Activated T-helper 9 cell treated with anti-CD3 and anti-CD28 coated beads, Interleukin-2, amount 50 U/mL, for 16 hours (primary cell): Measurements from ENCODE around the gene TLDC2.
"Not testable (repeated sequence)": the region's sequence is repeated elsewhere in the genome, so short reads cannot be mapped to it uniquely, and the experiment has no call there.

Source experiments
- DNase-seq: peaks from one replicate; pipeline ENCODE4 v3.0.0-alpha.2; 2020; ENCODE audit warnings: low read depth

Gene TLDC2

GRCh38 chr20:36871640-36872570, 4.0 kb upstream of the TLDC2 start:
- DNase-seq = no peak

DNA sequence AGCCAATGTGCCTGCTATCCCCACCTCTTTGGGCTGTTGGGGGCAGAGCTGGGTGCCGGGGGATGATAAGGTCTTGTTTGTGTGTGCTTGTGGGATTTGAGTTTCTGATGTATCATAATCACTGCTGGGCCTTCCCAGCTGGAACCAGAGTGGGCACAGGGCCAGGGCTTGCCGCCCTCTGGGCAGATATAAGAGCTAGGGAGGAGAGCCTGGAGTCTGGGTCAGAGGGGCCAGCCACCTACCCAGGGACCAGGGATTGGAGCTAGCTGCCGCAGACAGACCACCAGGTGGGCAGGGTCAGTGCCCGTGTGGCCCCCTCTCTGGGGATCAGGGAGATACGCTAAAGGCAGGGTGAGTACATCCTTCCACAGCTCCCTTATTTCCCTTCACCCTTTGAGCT, 3.1 kb upstream of the TLDC2 start:
- DNase-seq = no peak

- no peak for DNase-seq
Measured at GRCh38 chr20:36873498-36874189, 2.3 kb upstream of the TLDC2 start.

GRCh38 chr20:36875093-36875492, 845 bp upstream of the TLDC2 start:
- not testable (repeated sequence) for DNase-seq

DNA sequence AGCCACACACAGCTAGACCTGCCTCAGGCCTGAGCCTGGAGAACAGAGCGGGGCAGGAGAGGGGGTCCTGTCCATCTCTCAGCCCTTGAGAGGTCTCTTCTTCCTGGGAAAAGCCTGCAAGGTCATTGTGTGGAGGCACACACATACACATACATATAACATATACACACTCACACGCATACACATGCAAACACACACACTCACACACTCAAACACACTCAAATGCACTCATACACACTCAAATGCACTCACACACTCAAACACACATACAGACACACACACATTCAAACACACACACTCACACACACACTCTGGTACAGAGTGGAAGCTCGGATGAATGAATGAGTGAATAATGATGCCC, 515 bp downstream of the TLDC2 start:
- no peak for DNase-seq

DNA sequence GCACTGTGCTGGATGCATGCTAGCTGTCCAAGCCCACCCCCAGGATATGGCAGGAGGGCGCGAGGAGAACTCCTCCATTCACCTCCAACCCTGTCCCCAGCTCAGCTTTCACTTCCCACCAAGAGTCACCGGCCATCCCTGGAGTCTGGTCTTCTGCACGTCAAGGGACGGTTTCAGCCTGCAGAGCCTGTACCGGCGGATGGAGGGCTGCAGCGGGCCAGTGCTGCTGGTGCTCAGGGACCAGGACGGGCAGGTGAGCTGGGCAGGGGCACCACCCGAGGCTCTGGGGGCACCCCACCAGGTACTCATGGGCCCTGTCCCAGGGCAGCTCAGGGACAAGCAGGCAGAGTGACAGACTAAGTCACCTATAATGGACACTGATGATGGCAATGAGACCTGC, 3.0 kb downstream of the TLDC2 start:
- no peak for DNase-seq

DNA sequence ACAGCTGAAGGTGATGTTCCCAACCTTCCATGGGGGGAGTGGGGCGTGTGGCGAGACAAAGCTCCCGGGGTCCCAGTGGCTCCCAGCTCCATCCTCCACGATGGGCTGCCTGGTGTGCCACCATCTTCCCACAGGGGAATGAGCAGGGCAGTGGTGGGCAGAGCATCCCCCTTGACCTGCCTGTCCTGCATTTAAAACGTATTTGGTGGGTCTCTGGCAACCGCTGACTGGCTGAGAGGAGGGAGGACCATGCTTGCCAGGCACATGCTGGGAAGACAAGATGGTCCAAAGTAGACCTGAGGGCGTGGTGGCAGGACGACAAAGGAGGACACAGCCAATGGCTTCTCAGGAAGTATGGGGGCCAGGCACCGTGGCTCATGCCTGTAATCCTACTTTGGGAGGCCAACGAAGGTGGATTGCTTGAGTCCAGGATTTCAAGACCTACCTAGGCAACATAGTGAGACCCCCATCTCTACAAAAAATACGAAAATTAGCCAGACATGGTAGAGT, 4.9 kb downstream of the TLDC2 start:
- no peak for DNase-seq

GRCh38 chr20:36881331-36881730, 5.4 kb downstream of the TLDC2 start:
- no peak for DNase-seq

- no peak for DNase-seq
Measured at GRCh38 chr20:36881888-36882287, 6.0 kb downstream of the TLDC2 start.

DNA sequence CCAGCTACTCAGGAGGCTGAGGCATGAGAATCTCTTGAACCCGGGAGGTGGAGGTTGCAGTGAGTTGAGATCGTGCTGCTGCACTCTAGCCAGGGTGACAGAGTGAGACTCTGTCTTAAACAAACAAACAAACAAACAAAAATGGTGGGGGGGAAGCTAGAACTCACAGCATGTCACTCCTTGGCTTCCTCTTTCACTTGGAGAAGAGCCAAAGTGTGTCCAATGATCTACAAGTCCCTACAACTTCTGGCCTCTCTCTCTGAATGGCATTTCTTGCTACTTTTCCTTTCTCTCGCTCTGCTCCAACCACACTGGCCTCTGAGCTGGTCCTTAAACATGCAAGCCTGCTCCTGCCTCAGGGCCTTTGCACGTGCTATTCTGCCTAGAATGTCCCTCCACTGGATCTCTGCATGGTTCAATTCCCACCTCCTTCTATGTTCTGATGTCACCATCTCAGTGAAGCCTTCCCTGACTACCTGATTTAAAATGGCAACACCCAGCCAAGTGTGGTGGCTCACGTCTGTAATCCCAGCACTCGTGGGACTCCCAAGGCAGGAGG, 8.1 kb downstream of the TLDC2 start:
- no peak for DNase-seq

GRCh38 chr20:36885356-36885755, 9.4 kb downstream of the TLDC2 start:
- DNase-seq = no peak

DNA sequence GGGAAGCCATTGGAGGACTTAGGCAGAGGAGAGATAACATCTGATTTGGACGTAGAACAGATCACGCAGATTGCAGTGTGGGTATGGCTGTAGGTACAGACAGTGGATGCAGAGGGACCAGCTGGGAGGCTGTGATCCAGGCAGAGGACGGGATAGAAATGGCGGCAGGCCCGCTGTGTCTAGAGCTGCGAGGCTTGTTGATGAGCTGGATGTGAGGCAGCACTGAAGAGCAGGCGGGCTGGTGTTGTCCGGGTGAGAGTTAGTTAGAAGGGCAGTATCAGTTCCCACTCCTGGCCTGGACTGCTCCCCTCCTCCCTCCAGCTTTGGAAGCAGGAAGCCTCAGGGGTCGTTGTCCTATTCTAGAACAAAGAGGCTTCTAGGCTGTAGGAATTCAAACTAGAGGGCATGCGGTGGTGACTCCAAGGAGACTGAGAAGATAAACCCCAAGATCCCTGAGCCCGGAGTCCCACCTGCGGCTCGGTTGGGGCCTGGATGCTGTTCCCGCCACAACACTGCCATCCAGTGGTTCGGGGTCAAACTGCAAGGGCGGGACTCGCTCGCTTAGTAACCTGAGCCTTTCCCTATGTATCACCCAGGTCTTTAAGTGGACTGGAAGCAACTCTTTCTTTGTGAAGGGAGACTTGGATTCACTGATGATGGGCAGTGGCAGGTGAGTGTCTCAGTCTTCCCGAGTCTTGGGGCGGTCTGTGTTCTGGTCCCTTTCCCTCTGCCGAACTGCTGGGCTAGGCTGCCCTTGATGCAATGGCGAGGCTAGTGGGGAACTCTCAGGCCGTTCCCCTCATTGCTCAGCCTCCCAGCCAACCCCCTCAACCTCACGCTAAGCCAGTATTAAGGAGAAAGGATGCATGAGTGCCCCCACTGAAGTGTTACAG, 11.2 kb downstream of the TLDC2 start:
- peak; percentile 64 for DNase-seq

- DNase-seq = no peak
Measured at GRCh38 chr20:36887752-36888090, 11.8 kb downstream of the TLDC2 start.

DNA sequence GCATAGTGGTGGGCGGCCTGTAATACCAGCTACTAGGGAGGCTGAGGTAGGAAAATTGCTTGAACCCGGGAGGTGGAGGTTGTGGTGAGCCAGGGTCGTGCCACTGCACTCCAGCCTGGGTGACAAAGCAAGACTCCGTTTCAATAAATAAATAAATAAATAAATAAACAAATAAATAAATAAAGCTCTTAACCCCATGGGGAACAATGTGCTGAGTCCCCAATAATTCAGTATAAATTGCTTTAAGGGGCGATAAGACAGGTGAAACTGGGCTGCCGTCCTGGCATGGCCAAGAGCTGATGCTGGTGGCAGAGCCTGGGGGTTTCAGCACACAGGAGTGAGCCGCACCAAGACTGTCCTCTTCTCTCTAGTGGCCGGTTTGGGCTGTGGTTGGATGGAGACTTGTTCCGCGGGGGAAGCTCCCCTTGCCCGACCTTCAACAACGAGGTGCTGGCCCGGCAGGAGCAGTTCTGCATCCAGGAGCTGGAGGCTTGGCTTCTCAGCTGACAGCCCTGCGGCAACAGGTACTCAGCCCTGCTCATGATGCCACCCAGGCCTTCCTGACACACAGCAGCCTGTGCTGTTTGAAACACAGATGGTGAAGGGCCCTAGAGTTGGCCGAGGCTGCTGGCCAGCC, 13.1 kb downstream of the TLDC2 start:
- no peak for DNase-seq

DNA sequence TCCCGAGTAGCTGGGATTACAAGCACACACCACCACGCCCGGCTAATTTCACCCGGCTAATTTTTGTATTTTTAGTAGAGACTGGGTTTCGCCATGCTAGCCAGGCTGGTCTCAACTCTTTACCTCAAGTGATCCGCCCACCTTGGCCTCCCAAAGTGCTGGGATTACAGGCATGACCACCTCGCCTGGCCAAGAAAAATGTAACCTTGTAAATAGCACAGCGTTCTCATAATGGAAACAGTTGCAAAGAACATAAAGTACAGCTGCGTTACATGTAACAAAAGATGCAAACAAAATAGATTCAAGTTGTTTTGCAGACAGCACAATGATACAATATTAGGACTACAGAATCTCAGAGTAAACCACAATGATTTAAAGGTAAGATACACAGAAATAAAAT, 14.6 kb downstream of the TLDC2 start:
- no peak for DNase-seq

DNA sequence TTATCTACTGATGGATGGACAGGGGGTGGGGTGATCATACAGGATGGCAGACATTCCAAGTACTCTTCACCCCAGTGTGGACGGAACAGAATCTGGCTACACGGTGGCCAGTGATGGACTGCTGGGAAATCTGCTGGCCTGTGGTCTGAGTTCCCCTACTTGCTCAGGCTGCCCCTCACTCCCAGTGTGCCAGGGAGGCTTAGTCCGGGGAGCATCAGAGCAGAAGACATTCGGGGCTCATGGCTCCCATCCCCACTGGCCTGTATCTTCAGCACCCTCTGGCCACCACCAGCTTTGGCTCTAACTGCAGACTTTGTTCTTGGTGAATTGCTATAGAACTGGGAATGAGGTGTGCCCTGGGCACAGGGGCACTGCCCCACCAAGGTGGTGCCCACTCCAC, 15.3 kb downstream of the TLDC2 start:
- DNase-seq = no peak

DNA sequence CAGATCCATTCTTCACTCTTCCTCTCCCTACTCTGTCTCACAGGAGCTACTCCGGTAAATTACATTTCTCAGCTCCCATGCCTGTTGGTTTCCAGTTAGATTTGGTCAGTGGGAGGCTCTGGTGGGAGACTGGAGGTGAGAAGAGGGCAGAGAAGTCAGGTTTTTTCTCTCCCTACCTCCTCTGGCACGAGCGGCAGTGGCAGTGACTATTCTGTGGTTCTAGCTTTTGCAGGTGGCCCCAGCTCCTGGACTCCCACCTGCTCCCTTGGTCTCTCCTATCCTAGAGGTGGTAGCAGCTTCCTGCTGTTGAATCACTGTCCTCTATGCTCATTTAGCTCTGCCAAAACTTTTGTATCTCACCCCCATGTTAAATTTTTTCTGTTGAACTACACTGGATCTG, 17.9 kb downstream of the TLDC2 start:
- no peak for DNase-seq

GRCh38 chr20:36895036-36895435, 19.1 kb downstream of the TLDC2 start:
- no peak for DNase-seq

- DNase-seq = no peak
Measured at GRCh38 chr20:36904690-36905089, 28.8 kb downstream of the TLDC2 start.

DNA sequence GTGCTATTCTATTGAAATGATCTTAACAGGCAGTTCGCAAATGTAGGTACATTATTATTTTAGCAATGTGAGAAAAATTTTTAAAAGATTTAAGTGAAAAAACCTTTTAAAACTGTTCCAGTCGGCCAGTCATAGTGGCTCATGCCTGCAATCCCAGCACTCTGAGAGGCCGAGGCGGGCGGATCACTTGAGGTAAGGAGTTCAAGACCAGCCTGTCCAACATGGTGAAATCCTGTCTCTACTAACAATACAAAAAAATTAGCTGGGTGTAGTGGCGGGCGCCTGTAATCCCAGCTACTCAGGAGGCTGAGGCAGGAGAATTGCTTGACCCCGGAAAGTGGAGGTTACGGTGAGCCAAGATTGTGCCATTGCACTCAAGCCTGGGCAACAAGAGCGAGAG, 29.6 kb downstream of the TLDC2 start:
- DNase-seq = not testable (repeated sequence)

- DNase-seq = not testable (repeated sequence)
Measured at GRCh38 chr20:36906086-36906485, 30.1 kb downstream of the TLDC2 start.

- DNase-seq = no peak
Measured at GRCh38 chr20:36908603-36909002, 32.7 kb downstream of the TLDC2 start.
